Body of pancreas (tissue), 4 donors: ENCODE results near the gene GMPPB.

ENCODE experiments used
- POLR2A ChIP-seq, 3 donors: fragments of 450-650 bp; IDR thresholded peaks; one replicate each; pipeline ENCODE4 v1.6.1; 2016; ENCODE audit warnings: antibody characterized with exemption in 3 of 3, mild to moderate bottlenecking in 2 of 3
- TF ChIP-seq, protein P1 (sequence below), 7 experiments: fragments of 450-650 bp in 4 of 7; fragments of 200-600 bp in 3 of 7; sonication (generic) in 3 of 7; IDR thresholded peaks; one replicate each; pipeline ENCODE4 v1.5.1; 2016 to 2019; ENCODE audit warnings: antibody characterized with exemption in 7 of 7

DNA sequence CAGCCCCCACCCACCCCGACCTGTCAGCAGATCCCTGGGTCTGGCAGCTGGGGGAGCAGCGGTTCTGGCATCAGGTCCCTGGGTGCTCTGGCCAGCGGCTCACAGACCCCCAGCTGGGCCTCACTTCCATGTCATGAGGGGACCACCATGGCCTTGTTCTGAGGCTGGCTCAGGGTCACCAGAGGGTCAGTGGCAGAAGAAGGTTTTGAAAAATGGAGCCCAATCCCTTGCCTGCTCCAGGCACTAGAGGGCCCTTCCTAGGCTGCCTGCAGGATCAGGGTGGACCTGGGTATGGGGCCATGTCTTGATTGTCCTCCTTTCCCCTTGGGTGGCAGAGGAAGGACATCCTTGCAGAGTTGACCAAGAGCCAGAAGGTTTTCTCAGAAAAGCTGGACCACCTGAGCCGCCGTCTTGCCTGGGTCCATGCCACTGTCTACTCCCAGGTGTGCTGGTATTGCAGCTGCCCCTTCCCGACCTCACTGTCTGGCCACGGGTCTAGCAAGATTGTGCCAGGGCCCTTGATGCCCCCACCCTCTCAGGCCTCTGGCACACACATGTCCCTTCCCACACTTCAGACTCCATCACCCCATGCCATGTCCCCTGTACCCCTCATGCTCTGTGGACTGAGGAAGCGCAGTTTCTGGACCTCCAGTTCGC is 17.2 kb downstream of the GMPPB start:
- TF ChIP-seq, protein P1, sequence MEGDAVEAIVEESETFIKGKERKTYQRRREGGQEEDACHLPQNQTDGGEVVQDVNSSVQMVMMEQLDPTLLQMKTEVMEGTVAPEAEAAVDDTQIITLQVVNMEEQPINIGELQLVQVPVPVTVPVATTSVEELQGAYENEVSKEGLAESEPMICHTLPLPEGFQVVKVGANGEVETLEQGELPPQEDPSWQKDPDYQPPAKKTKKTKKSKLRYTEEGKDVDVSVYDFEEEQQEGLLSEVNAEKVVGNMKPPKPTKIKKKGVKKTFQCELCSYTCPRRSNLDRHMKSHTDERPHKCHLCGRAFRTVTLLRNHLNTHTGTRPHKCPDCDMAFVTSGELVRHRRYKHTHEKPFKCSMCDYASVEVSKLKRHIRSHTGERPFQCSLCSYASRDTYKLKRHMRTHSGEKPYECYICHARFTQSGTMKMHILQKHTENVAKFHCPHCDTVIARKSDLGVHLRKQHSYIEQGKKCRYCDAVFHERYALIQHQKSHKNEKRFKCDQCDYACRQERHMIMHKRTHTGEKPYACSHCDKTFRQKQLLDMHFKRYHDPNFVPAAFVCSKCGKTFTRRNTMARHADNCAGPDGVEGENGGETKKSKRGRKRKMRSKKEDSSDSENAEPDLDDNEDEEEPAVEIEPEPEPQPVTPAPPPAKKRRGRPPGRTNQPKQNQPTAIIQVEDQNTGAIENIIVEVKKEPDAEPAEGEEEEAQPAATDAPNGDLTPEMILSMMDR (IDR thresholded peaks at IDR 0.05), result no peak
- TF ChIP-seq POLR2A (IDR thresholded peaks at IDR 0.05), result no peak
